HG03521 (cell line): ENCODE measurements around the gene RFPL1.
"Not testable (repeated sequence)": the region's sequence is repeated elsewhere in the genome, so short reads cannot be mapped to it uniquely, and the experiment has no call there.

Experiments used
- ATAC-seq: cut with Tn5 transposase; IDR thresholded peaks from one replicate; pipeline ENCODE4 v1.9.1; 2021; ENCODE audit warnings: mild to moderate bottlenecking, moderate library complexity; ENCODE audit not compliant: unreplicated experiment

The RFPL1 gene

DNA sequence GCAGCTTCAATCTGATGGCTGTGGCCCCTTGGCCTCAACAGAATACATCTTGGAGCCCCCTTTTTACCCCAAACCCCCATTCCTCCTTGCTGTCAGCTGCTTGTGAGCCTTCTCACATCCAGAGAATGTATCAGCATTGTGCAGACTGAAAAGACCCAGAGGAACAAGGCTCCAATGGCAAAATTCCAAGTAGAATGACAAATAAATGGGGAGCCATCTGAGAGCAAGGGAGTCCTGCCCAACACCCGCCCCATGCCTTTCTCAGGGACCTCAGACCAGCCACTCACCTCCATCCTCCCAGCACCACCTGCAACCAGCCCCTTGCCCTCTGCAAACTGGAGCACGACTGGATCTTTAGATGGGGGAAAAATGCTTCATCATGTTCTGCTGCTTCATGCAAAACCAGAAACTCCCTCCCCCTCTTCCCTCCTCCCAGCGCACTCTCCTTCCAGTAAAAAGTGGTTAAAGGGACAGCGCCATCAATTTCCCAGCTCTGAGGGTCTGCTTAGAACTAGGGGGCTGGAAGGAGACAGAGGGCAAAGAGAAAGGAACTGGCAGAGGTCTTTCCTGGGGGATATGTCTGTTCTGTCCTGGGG, 39.4 kb downstream of the RFPL1 start:
- no peak for ATAC-seq

DNA sequence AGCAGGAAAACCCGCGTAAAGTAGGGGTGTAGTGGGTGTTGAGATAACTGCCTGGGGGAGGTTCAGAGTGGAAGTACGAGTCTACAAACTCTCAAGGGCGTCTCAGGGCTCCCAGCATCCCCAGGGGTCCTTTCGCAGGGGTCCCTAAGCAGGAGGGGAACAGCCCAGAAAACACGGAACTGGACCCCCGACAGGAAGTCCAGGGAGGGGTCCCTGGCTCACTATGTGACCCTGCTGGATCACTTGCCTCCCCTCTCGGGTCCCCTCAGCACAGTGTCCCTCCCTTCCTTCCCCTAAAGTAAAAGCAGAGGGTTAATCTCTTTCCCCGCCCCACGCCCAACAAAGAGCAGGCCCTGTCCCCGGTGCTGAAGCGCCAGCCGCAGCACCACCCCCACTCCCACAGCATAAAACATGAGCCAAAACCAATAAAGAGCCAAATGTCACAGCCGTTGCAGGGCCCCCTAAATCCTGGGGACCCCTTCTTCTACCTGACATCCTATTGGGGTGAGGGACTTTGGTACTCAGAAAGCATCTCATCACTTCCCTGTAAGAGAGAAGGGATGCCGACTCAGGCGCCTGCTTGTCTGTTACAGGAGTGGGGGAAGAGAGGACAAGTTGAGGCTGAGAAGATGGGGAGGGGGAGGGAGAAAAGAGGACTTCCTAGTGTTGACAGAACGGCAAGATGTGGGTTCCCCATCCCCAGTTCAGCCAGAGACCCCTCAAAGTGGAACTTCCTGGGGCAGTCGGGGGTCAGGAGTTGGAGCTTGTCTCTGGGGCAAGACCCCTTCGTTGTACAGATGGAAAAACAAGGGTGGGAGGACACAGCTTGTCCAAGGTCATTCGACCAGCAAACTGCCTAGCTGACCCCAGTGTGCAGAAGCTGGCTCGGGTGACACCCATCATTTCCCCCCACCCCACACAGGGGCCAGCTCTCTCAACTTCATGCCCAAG, 40.2 kb downstream of the RFPL1 start:
- ATAC-seq, result no peak

DNA sequence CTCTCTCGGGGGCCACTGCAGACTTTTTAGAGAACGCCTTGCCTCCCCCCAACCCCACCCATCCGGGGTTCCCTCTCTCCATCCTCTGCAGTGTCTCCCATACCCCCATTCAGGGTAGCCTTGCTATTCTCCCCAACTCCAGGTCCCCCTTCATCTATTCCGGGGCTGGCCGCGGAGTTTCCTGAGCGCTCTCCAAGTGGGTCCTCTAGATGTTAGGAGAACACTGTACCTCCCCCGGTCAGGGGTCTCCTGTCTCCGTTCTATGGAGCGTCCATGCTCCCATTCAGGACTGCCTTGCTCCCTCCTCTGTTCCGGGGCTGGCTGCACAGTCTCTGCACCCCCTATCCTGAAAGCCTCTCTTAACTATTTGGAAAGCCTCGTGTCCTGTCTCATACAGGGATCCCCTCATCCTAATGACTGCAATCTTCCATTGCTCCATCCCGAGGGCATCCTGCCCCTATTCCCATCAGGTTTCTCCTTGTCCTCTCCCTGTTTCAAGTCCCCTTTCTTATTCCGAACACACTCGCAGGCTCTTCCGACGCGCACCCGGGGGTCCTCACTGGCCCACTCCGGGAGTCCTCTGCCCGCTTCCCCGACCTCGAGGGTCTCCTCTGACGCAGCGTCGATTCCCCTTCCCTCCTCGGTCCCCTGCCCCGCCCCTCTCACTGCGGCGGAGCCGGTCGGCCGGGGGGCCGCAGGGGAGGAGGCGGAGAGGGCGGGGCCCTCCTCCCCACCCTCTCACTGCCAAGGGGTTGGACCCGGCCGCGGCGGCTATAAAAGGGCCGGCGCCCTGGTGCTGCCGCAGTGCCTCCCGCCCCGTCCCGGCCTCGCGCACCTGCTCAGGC, 41.3 kb downstream of the RFPL1 start, which contains the start of gene NEFH:
TSS of gene NEFH (plus strand) at position 802 of the 845 bp plus-strand sequence. CDS start 45 bp downstream, outside the sequence.
- no peak for ATAC-seq

DNA sequence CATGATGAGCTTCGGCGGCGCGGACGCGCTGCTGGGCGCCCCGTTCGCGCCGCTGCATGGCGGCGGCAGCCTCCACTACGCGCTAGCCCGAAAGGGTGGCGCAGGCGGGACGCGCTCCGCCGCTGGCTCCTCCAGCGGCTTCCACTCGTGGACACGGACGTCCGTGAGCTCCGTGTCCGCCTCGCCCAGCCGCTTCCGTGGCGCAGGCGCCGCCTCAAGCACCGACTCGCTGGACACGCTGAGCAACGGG, 41.8 kb downstream of the RFPL1 start:
- no peak for ATAC-seq

DNA sequence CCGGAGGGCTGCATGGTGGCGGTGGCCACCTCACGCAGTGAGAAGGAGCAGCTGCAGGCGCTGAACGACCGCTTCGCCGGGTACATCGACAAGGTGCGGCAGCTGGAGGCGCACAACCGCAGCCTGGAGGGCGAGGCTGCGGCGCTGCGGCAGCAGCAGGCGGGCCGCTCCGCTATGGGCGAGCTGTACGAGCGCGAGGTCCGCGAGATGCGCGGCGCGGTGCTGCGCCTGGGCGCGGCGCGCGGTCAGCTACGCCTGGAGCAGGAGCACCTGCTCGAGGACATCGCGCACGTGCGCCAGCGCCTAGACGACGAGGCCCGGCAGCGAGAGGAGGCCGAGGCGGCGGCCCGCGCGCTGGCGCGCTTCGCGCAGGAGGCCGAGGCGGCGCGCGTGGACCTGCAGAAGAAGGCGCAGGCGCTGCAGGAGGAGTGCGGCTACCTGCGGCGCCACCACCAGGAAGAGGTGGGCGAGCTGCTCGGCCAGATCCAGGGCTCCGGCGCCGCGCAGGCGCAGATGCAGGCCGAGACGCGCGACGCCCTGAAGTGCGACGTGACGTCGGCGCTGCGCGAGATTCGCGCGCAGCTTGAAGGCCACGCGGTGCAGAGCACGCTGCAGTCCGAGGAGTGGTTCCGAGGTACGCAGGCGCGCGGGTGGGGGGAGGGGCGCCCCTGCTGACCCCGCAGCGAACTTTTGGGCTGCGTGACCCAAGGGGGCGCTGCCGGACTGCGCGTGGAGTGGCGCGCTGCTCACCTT, 42.3 kb downstream of the RFPL1 start:
- no peak for ATAC-seq

DNA sequence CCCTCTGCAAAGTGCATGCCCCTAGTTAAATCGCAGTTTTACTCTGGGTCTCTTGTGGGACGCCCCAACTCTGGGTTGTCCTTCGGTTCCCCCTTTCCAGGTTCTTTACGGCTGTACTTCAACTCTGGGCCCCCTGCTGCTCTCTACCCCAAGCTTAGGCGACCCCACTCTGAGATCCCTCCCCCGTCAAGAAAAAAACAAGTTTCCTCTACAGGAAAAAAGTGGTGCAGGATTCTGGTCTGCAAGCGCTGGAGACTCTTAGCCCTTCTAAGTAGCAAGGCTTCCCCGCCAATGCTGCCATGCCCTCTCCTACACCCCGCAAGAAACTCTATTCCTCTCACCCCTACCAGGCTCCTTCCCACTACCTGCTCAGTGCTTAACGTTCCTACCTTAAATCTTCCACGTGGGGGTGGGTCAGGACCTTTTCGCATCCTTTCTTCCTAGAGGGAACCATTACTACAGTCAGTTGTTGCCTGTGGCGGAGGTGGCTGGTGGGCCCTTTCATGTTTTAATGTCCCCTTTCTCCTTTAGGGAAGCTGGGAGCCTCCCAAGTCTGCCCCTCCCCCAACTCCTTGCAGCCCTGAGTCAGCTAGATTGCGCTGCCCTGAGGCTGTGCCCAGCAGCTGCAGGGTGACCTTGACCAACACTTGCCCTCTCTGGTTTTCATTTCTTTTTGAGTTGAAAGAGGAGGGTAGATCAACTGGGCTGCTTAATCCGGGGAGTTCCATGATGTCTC, 43.0 kb downstream of the RFPL1 start:
- ATAC-seq, result no peak

DNA sequence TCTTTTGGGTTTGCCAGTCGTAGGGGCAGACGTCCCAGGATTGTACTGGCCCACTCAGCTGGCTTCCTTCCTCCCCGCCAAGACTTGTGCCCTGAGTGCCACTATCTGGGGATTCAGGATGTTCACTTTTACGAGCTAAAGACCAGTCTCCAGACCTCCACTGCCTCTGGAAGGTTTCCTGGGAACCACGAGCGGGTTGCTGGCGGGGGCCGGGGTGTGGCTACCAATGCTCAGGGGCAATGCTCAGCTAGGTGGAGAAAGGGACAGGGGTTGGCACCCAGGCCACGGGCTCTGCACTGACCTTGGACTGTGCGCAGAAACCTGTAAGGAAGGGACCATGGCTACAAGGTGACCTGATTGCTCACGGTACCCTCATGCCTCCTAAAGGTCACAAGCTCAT, 43.9 kb downstream of the RFPL1 start:
- ATAC-seq, result no peak

DNA sequence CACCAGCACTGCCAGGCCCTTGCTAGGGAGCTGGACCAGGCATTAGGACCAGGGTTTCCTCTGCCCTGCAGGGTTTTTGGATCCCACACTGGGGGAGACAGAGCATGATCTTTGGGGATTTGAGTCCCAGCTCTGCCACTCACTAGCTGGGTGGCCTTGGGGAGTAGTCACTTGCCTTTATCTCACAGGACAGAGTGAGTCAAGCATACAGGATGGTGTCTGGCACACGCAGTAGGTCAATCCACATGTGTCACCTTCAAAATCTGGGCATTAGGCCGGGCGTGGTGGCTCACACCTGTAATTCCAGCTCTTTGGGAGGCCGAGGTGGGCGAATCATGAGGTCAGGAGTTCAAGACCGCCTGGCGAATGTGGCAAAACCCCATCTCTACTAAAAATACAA, 44.3 kb downstream of the RFPL1 start:
- ATAC-seq, result no peak

DNA sequence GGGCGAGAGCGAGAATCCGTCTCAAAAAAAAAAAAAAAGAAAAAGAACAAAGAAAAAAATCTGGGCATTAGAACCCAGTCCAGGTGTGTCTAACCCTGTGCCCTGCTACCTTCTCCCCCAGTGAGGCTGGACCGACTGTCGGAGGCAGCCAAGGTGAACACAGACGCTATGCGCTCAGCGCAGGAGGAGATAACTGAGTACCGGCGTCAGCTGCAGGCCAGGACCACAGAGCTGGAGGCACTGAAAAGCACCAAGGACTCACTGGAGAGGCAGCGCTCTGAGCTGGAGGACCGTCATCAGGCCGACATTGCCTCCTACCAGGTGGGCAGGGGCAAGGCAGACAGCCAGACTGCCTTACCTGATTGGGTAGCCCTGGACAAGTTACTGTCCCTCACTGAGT, 44.9 kb downstream of the RFPL1 start:
- ATAC-seq, result no peak

DNA sequence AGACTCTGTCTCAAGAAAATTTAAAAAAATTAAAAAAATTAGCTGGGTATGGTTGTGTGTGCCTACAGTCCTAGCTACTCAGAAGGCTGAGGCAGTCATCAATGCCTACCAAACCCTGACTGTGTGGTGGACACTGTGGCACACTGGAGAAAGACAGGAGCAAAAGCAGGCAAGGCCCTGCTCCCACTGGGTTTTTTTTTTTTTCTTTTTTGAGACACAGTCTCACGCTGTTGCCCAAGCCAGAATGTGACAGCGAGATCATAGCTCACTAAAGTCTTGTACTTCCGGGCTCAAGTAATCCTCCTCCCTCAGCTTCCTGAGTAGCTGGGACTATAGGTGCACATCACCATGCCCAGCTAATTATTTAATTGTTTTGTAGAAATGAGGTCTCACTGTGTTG, 46.3 kb downstream of the RFPL1 start:
- no peak for ATAC-seq

DNA sequence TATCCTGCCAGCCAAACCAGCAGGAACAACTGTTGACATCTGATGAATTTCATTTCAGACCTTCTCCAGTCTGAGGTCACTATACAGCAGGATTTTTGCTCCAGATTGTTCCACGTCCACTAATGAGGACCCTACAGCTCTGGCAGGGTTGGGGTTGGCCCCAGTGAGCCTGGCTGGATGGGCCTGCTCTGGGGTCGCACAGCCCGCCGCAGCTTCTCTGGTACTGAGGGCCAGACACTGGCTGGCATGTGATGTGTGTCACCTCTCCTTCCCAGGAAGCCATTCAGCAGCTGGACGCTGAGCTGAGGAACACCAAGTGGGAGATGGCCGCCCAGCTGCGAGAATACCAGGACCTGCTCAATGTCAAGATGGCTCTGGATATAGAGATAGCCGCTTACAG, 47.1 kb downstream of the RFPL1 start:
- ATAC-seq, result no peak

DNA sequence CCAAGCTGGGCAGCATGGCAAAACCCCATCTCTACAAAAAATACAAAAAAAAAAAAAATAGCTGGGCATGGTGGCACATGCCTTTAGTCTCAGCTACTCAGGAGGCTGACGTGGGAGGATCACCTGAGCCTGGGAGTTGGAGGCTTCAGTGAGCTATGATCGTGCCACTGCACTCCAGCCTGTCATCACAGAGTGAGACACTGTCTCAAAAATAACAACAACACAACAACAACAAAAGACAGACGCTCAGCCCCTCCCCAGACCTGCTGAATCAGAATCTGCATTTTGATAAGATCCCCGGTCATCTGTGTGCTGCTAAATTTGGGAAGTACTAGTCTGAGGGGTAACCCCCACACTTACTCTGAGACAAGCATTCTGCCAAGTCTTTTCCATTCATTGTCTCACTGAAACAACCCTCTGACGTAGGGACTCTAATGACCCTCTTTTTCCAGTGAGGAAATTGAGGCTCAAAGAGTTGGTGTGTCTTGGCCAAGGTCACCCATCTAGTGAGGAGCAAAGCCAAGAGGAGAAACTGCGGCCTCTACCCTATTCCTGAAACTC, 49.1 kb downstream of the RFPL1 start:
- ATAC-seq, result no peak

DNA sequence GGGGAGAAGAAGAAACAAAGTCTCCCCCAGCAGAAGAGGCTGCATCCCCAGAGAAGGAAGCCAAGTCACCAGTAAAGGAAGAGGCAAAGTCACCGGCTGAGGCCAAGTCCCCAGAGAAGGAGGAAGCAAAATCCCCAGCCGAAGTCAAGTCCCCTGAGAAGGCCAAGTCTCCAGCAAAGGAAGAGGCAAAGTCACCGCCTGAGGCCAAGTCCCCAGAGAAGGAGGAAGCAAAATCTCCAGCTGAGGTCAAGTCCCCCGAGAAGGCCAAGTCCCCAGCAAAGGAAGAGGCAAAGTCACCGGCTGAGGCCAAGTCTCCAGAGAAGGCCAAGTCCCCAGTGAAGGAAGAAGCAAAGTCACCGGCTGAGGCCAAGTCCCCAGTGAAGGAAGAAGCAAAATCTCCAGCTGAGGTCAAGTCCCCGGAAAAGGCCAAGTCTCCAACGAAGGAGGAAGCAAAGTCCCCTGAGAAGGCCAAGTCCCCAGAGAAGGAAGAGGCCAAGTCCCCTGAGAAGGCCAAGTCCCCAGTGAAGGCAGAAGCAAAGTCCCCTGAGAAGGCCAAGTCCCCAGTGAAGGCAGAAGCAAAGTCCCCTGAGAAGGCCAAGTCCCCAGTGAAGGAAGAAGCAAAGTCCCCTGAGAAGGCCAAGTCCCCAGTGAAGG, 50.9 kb downstream of the RFPL1 start:
- ATAC-seq, result not testable (repeated sequence)

DNA sequence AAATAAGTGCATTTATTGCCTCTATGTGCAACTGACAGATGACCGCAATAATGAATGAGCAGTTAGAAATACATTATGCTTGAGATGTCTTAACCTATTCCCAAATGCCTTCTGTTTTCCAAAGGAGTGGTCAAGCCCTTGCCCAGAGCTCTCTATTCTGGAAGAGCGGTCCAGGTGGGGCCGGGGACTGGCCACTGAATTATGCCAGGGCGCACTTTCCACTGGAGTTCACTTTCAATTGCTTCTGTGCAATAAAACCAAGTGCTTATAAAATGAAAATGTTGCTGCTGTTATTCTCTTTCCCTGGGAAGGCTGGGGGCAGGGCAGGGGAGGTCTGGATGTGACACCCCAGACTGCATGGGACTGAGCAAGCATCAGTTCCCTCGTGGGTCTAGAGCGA, 52.6 kb downstream of the RFPL1 start:
- ATAC-seq, result no peak
